Endometrial microvascular endothelial cells (primary cell): Measurements from ENCODE around the gene SLC6A7. TPM values are rescaled to one million over a fixed set of nuclear protein-coding genes. Genes with fewer than 3 reads are reported as not detected.
"Not testable (repeated sequence)": the region's sequence is repeated elsewhere in the genome, so short reads cannot be mapped to it uniquely, and the experiment has no call there.

ENCODE experiments used
- in situ Hi-C: cut with HindIII; loops from 2 replicates; pipeline ENCODE4 v1.10.0; 2017; ENCODE audit warnings: low sequenced_read_pairs, low pct_unique_long_range_greater_than_20kb; ENCODE audit errors: inconsistent ontology term
- total RNA-seq: library from RNA; depleted of rRNA; stranded (reverse); fragments of >200 nt; gene quantifications from one replicate; pipeline ENCODE4 v1.2.3, GENCODE V29; 2015; ENCODE audit errors: inconsistent ontology term

Gene SLC6A7
- total RNA-seq, 1 donor from 2014 or later: not detected

- in situ Hi-C loops: no loop called here
These were observed 41.0 kb downstream of the SLC6A7 start for GRCh38 chr5:150230842-150231241.

GRCh38 chr5:150233706-150234105 lies 43.8 kb downstream of the SLC6A7 start:
- in situ Hi-C loops: not testable (repeated sequence)

- in situ Hi-C loops: no loop called here
These were observed 45.0 kb downstream of the SLC6A7 start for GRCh38 chr5:150234576-150235499.

GRCh38 chr5:150235500-150235854 lies 45.6 kb downstream of the SLC6A7 start:
- in situ Hi-C loops: no loop called here

- in situ Hi-C loops: no loop called here
These were observed 46.5 kb downstream of the SLC6A7 start for GRCh38 chr5:150236313-150236712.

GRCh38 chr5:150236981-150237754 lies 47.3 kb downstream of the SLC6A7 start:
- in situ Hi-C loops: no loop called here

- in situ Hi-C loops: no loop called here
These were observed 48.8 kb downstream of the SLC6A7 start for GRCh38 chr5:150238646-150239045.

- in situ Hi-C loops: no loop called here
These were observed 49.4 kb downstream of the SLC6A7 start for GRCh38 chr5:150239099-150239793.

GRCh38 chr5:150239794-150240122 lies 49.9 kb downstream of the SLC6A7 start:
- in situ Hi-C loops: no loop called here

GRCh38 chr5:150241298-150242160 lies 51.7 kb downstream of the SLC6A7 start:
- in situ Hi-C loops: no loop called here

- in situ Hi-C loops: no loop called here
These were observed 52.5 kb downstream of the SLC6A7 start for GRCh38 chr5:150242251-150242894.

GRCh38 chr5:150243590-150243989 lies 53.7 kb downstream of the SLC6A7 start:
- in situ Hi-C loops: no loop called here

GRCh38 chr5:150244209-150244608 lies 54.3 kb downstream of the SLC6A7 start:
- in situ Hi-C loops: no loop called here

GRCh38 chr5:150245111-150245789 lies 55.4 kb downstream of the SLC6A7 start:
- in situ Hi-C loops: no loop called here

GRCh38 chr5:150245808-150246207 lies 55.9 kb downstream of the SLC6A7 start:
- in situ Hi-C loops: no loop called here

- in situ Hi-C loops: no loop called here
These were observed 56.6 kb downstream of the SLC6A7 start for GRCh38 chr5:150246429-150246828.

GRCh38 chr5:150246835-150247234 lies 57.0 kb downstream of the SLC6A7 start:
- in situ Hi-C loops: no loop called here

GRCh38 chr5:150247726-150248125 lies 57.9 kb downstream of the SLC6A7 start:
- in situ Hi-C loops: no loop called here
